ENCODE results near the gene S100PBP.

S100PBP gene

DNA sequence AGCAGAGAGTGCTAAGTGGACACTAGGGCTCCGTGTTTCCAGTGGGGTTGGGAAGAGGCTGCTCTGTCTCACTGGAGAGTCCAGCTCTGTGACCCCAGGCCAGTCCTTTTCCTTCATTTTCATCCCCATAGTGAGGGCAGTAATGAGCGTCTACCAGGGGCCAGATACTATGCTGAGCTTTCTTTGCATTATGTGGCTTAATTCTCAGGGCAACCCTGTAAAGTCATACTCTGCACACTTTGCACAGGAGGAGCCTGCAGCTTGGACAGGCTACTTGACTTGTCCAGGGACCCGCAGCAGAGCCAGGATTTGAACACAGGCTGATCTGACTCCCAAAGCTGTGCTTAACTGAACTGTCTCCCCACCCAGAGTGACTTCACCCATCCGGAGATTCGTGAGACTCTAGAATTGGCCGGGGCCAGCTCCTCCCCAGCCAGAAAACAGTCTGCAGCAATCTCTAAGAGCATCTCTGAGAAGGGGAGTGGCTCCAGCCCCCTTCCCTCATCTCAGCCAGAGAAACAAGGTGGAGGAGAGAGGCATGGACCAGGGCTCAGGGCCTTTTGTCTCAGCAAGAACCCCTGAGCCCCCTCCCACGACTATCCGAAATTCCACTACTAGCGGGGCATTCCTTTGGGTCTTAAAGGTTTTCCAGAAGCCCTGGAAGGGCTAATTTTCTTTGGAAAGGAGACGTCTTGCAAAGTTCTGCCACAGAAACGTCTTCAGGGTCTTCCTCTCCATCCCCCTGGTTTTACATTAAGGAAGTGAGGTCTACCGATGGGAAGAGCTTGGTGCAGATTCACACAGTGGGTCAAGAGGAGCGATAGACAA lies 54.1 kb downstream of the S100PBP start:
- no peak for DNase-seq

DNA sequence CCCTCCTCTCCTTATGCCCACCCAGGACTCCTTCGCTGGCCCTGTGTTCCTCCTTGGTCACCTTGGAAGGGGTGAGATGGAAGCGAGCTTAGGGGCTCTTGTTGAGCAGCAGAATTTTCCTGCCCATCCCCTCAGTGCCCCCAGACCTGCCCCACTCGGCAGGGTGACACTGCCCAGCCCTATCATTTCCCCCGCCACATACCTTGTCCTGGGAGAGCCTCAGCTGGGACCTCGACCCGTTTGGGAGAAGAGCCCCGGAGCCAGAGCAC lies 54.7 kb downstream of the S100PBP start:
- no peak for DNase-seq

DNA sequence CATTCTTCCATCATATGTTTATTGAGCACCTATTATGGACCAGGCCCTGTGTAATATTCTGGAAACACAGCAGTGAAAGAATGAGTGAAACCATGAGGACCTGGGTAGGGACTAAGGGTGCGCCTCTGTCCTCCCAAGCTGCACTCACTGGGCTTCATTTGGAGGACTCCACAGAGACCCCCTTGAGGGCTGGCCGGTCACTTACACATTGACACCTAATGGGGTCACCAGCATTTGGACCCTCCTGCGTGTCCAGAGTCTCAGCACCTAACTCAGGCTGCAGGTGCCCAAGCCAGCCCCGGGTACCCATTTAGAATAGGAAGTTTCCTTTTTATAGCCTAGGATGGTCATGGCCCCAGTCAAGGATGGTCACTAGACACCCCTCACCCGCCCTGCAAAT lies 56.0 kb downstream of the S100PBP start:
- DNase-seq, result no peak

DNA sequence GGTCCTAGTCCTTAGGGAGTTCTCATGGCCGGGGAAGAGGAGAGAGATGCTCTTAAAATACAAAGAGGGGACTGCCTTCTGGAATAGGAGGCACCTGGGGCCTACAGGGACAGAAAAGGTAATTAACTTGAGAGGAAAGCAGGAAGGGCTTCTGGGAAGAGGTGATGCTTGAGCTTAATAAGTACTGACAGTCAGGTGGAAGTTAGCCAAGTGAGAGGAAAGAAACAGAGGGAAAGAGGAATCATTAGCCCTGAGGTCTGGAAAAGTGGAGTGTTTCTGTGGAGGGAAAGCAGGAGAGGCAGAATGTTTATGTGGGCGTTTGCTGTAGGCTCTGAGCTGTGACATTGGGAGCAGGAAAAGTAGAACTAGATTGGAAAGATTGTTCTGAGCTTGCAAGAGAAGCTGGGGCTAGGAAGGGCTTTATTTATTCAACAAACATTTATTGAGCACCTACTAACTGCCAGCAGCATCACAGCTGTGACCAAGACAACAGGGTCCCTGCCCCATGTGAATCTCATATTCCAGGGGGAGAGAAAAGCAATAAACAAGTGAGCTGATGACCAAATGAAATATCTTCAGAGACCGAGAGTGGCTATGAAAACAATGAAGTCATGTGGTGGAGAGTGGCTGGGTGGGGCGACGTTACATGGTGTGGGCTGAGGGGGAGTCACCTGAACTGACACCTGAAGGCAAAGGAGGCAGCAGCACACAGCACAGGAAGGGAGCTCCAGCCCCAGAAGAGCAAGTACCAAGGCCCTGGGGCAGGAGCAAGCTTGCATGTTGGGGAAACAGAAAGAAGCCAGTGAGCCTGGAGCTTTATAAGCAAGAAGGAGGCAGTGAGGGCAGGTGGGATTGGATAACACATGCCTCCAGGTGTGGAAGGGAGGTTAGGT lies 57.7 kb downstream of the S100PBP start:
- DNase-seq, result no peak

DNA sequence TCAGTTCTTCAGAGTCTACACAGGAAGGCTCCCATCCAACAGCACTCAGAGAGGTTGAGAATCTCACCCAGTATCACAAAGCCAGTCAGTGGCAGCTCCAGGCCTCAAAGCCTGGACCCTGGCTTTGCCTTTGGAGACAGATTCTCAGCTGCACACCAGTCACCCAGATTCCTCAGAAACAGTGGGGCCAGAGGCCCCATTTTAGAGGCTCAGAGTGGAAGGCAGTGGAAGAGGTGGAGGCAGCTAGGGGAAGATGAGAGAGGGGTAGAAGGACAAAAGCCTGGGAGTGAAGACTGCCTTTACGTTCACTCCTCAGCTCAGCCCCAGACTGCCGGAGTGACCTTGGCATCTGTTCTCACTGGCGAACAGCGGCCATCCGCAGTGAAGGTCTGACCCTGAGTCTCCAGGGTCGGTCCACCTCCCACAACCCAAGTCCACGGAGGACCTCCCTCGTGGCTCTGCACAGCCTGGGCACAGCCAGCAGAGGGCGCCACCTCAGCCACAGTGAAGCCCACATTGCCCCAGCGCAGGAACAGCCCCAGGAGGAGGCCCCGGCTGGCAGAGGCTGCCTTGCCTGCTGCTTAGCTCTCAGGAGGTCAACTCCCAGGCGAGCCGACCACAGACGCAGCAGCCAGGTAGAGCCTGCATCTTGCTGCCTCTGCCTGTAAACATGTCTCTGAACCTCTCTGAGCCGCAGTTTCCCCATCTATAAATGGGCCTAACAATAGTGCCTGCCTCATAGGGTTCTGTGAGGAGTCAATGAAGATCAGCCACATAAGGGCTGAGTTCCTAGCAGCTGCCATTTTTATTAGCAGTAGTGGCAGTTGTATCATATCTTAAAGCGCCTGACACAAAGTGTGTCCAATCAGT lies 59.1 kb downstream of the S100PBP start:
- peak; percentile 66 for DNase-seq

DNA sequence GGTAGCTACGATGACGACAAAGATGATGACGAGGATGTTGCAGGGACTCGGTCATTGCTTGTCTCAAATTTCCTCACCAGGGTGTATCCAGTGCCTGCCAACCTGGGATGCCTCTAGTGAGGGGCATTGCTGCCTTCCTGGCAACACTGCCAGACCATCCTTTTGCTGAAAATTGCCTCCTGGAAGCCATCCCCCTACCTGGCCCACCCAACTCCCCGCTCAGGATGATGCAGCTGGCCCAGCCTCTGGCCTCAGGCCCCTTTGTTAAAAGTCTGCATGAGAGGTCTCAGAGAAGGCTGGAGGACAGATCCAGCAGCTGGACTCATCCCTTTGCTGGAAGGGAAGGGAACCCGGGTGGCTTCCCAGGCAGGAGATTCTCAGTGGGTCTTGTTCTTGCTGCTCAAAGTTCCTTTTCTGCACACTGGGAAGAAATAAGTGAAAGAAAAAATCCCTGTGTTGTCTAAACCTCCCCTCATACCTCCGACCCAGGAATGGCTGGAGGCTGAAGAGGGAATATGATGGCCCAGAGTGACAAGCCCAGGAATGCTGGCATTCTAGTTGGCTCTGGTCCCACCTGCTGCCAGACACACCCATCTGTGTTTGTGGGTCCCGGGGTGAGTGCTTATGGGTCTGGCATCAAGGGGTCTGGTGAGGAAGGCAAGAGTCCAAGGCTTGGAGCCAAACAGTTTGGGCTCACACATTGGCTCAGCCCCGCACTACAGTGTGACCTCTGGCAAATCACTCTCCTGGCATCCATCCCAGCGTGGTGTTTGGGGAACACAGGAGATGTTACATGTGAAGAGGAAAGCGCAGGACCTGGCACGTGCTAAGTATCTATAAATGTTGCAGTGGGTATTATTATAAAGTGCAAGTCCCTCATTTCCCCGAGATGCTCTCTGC lies 60.0 kb downstream of the S100PBP start:
- no peak for DNase-seq

DNA sequence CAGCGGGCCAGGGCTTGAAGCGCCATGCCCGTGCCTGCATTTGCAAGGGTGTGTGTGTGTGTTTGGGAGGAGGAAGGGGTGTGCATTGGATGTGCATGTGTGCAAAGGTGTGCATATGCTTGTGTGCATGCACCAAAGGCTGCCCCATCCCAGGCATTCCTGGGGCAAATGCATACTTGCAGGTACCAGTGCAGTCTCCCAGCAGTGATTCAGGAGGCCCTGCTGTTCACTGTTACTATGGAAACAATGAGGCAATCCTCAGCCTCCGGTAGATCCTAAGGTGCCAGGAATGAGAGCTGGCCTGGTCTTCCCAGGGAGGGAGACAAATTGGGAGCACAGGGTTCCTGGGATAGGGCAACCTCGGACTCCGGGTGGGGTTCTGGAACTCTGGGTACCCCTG lies 60.7 kb downstream of the S100PBP start:
- no peak for DNase-seq

DNA sequence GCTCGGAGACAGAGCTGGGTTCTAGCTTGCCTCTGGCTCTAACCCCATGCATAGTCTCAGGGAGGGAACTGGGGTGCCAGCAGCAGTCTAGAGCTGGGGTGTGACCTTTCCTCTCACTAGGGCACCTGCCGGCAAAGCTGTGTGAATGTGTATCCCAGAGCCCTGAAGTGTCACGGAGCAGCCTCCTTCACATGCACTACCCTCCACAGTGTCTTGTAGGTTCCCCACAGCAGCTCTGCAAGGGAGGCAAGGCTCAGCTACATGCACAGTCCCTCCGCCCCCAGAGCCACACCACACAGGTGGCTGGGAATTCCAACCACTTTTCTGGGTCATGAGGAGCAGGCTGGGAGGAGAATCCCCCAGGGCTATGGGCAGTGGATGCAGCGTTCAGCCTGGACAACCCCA lies 61.2 kb downstream of the S100PBP start:
- DNase-seq, result no peak

DNA sequence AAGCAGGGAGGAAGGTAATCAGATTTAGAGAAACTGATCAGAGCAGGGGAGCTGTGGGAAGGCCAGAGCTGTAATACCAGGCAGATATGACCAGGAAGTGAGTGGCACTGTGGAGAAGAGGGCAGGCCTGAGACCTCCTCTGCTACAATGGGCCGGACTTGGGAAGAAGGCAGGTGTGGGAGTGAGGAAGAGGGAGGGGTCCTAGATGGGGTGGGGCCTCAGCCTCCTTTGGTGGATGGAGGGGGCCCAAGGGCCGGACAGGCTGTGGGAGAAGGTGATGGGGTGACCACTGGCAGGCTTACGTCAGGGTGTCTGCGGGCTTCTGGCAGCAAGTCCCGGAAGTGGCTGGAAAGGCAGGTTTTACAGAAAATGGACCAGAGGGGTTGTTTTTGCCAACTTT lies 63.8 kb downstream of the S100PBP start:
- DNase-seq, result no peak

DNA sequence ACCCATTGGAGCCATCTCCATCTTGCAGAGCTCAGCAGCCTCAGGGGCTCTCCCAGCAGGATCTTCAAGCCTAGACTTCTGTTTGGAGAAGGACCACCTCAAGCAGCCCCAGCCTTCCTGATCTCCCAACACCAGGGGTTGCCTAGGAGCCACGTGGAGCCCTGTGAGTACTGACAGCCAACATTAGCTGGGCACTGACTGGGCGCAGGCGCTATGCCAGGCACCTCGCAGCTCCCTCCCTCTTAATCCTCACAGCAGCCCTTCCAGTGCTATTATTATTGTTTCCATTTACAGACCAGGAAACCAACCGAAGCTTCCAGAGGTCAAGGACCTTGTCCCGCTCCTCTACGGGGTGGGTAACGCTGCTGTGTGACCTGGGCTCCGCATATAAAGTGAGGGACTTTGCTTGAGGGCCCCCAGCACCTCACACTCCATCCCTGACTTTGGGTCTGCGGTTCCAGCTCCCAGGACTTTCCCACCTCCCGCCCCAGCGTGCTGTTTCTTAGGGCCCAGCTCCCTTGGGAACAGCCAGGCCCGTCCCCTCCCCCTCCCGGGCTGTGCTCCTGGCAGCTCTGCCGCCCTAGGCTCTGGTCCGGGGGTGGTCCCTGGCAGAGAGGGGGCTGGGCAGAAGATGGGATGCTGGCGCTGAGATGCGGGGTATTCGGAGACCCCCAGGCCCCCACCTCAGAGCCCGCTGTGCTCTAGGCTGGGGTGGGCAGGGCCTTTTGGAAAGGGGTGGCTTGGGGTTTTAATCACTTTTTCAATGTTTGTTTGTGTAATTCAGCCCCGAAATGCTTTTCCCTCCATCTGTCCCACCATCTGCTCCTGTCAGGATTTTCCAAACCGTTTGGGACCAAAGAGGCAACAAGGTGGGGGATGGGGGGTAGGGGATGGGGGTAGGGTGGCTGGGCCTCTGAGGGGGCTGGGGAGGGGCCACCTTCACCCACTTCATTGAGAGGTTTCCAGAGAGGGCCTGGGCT lies 64.7 kb downstream of the S100PBP start:
- DNase-seq, result no peak

DNA sequence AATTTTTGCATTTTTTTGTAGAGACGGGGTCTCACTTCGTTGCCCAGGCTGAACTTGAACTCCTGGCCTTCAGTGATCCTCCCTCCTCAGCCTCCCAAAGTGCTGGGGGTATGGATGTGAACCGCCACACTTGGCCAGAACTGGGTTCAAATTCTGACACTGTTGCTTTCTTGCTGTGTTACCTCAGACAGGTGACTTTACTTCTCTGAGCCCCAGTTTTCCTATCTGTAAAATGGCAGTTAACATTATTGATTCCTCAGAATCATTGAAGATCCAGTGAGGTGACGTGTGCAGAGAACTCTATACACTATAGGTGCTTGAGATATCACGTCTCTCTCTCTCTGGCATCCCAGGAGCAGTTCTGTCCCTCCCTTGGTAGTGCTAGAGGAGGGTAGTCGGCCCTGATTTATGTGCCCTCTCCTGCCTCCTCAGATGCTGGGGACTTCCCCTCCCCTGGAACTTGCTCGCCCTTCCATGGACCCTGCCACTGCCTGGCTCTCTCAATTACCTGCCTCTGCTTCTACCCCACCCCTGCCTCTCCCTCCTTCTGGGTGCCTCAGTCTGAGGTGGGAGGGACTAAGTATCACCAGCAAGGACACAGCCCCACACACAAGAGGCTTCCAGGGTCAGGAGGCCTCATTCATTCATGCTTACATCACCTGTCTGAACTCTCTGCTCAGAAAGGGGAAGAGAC lies 66.0 kb downstream of the S100PBP start:
- DNase-seq, result no peak

DNA sequence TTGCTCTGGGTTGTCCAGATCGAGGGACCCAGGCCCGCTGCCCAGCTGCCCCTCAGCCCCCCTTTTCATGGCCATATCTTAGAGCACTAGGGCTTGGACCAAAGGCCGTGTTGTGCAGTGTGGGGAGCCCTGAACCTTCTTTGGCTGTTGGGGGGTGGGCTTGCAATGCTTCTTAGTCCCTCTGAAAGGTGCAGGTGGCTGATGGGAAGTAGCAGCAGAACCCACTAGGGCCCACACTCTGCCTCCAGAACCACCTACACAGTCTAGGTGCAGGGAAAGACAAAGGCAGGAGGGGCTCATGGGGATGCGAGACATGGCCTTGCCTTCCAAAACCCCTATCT lies 66.5 kb downstream of the S100PBP start:
- no peak for DNase-seq

DNA sequence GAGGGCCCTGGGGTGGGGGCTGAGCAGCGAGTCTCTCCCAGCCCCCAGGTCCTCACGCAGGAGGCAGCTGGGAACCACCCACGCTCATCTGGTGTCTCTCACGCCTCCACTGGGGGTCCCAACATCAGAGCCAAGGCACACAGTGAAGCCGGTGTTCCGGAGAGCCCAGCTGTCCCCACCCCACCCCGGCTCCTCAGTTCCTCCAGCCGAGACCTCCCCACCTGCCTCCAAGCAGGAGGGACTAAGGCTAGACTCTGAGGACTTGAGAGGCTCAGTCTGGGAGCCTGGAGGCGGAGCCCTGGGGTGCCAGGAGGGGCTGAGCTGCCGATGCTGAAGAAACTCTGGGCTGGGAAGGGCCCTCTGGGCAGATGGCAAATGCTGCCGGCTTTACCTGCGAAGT lies 67.3 kb downstream of the S100PBP start:
- no peak for DNase-seq

DNA sequence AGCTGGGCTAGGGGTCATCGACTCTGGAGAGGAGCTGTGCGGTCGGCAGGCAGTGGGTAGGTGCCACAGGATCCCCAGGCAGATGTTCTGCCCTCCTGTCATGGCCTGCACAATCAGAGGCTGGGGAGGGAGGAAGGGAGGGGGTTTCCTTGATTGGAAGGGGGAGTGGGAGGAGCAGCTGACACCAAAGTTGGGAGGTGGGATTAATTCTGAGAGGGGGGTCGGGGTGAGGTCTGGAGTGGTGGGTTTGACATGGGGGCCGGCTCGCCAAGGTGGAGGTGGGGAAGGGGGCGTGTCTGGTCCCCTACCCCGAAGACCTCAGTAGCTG lies 68.2 kb downstream of the S100PBP start:
- DNase-seq, result no peak

DNA sequence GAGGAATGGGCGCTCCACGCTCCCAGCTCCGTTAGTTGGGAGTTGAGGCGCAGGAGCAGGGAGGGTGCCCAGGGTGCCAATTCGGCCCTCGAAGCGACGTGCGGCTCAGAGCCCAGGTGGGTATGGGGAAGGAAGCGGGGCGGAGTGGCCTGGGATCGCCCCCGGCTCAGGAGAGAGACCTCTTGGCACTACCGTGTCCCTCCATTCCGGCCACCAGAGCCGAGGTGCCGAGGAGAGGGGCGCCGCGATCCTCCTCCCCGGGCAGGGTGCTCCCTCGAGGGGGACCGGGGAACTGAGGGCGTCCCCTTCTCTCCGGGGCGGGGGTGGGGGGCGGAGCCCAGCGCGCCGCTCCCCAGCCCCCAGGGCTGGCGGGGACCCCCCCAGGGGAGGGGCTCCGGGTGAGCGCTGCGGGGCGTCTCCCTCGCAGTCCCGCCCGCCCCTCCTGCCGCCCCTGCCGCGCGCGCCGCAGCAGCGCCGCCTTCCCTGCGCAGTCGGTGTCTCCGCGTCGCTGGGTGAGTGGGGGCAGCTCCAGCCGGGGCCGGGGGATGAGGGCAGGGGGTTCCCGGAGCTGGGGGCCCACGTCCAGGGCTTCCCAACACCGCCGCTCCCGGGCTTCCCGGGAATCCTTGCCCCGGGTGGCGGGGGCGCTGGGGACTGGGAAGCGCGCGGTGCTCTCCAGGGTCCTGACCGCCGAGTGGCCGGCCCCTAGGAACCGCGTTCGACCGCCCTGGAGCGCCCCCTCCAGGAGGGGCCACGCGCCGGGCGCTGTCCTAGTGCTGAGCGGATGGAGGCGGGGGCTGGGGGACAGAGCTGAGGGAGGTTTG lies 68.8 kb downstream of the S100PBP start, which contains the start of gene HPCA:
Gene HPCA (plus strand): TSS at position 488 of the 824 bp plus-strand sequence. CDS start 2,408 bp downstream, outside the sequence.
- peak; percentile 25 for DNase-seq

DNA sequence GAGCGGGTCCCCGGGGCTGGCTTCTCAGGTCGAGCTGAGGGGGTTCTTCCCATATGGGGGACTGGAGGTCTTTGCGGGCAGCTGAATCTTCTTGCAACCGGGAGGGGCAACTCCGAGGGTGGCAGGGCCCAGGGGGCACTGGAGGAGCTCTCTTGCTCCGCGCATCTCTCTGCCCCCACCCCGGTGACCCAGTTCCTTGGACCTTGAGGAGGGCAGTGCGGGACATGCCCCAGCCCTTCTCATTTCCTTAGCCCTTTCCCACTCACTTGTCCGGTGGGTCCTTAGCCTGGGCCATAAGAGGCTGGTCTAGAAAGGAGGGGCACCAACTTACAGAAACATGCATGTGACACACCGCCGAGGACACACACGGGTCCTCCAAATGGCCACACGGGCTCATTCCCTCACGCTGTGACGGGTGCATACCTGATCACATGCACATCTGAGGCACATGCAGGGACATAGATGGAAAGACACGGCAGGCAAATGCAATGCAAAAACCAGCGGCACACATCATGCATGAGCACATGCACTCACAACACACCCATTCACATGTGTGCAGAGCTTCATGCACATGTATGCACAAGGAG lies 69.5 kb downstream of the S100PBP start:
- no peak for DNase-seq

DNA sequence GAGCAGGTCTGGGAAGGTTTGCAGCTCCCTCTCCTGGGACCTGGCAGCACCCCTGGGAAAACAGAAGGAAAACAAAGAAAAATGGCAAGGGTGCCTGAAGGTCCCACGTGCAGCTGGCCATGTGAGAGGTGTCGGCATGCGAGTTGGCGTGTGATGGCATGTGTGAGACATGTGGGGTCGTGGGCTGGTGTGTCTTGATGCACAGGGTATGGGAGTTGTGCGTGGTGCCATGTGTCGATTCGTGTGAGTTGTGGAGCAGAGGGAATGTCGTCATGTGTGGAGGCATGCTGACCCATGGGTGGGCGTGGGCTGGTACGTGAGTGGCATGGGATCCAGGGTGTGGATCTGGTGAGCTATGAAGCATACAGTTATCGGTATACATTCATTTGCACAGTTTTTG lies 70.2 kb downstream of the S100PBP start:
- DNase-seq, result no peak

DNA sequence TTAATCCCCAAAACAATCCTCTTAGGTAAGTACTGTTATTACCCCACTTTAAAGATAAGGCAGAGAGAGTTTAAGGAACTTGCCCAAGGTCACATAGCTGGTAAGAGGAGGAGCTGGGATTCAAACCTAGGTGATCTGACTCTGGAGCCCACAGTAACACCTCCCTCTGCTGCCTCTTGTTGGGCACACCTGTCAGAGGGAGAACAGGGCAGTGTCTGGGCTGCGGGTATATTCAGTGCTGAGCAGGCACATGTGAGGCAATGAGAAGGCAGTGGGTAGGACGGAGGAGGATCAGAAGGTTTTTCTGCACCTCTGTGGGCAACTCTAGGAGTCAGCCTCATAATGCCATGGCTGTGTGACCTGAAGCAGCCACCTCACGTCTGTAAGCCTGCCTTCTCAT lies 70.7 kb downstream of the S100PBP start:
- DNase-seq, result no peak

Measured in activated CD4-positive, alpha-beta T cell treated with anti-CD3 and anti-CD28 coated beads, Interleukin-2, amount 50 U/mL, for 16 hours (primary cell).